Stimulated activated CD8-positive, alpha-beta memory T cell treated with anti-CD3 and anti-CD28 coated beads, Interleukin-7, amount 100 ng/mL, for 1 hour (primary cell): ENCODE results near the gene WDR7.

Source experiments
- DNase-seq, 2 donors: peaks; one replicate each; pipeline ENCODE4 v3.0.0-alpha.2; 2020; ENCODE audit warnings: low read depth in 2 of 2

Gene WDR7

DNA sequence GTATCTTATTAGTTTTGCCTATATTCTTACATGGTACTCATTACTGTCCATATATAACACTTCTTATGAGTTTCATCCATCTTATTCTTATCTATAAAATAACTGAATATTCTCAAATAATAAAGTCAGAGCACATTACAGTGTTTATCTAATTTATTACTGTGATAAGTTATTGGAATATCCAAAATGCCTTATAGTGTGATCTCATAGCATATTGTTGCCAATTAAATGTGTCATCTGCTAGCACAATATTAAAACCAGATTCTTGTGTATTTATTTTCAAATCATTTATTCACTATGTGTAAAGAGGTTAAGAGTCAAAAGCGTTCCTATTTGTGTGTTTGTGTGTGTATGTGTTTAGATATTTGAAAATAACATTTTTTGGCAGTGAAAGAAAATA is 151.9 kb downstream of the WDR7 start:
- no peak for DNase-seq

DNA sequence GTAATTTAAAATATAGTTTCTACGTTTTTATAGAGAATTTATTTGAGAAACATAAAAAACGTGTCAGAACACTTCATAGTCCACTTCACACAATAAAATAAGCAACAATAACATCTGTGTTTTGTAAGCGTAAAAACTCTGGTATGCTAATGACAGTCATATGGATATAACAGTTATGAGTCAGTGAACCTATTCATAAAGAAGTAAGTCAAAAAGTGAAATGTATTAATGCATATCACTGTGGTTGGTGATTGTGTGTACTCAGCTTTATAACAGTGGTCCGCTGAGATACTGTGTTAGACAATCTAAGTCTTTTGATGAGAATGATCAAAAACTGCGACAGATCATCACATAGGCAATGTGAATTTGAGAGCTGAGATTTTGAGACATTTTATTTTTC is 153.2 kb downstream of the WDR7 start:
- no peak for DNase-seq

DNA sequence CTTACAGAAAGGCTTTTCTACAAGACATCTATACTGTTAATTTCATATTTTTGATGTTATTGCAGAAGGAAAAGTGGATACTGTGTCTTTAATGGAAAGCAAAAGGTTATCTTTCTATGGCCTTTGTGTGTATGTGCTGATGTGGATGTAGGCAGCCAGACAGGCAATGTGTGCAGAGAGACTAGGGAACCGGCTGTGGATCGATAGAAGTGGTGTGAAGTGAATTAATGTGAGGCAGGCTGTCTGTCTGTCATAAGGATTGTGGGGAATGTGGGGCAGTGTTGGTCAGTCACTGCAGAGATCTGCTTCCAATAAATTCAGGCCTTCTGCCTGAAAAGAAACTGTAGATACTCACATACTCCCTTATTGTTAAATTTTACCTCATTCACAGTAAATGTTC is 156.7 kb downstream of the WDR7 start:
- no peak for DNase-seq

DNA sequence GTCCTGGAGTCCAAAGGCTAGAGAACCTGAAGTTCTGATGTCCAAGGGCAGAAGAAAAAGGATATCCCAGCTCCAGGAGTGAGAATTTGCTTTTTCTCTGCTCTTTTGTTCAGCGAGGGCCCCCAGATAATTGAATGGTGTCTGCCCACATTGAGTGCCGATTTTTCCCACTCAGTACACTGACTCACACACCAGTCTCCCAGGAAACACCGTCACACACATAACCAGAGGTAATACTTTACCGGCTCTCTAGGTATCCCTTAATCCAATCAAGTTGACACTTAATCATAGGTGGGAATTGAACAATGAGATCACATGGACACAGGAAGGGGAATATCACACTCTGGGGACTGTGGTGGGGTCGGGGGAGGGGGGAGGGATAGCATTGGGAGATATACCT is 161.5 kb downstream of the WDR7 start:
- no peak for DNase-seq

DNA sequence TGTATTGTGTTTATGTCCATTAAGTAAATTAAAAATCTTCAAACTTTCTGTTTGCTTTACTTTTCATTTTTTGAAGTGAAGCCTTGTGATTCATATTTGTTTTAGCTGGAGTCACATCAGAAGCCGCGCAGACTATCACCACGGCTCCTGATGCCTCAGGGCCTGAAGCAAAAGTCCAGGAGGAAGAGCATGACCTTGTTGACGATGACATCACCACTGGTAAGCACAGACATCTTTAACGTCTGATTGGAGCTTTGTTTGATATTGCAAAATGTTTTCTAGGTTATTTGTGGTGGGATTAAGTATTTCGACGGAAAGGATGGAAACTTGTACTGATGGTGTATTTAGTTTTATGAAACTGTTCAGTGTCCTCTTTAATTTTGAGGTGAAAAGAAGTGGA is 164.8 kb downstream of the WDR7 start:
- no peak for DNase-seq

DNA sequence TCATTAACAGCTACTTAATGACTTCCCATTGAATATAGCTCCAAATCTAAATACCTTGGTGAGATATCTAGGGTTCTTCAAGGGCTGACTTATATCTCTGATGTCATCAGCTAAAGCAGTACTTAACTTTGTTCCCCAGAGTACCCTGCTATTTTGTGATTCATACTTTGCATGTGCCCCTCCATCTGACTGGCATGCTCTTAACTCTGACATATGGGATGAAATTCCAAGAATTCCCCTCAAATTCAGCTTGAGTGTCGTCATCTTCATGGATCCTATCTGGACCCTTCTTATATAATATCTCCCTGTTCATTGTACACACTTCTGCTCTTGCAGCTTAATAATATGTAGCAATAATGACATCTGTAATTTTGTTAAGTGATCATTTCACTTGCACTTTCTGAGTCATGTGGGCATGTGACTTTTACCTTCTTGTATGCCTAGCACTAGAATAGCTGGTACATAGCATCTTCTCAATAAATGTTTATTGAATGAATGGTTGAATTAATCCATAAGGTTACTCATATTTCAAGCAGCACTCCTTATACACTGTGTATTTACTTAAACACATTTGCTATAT is 172.9 kb downstream of the WDR7 start:
- DNase-seq = no peak

DNA sequence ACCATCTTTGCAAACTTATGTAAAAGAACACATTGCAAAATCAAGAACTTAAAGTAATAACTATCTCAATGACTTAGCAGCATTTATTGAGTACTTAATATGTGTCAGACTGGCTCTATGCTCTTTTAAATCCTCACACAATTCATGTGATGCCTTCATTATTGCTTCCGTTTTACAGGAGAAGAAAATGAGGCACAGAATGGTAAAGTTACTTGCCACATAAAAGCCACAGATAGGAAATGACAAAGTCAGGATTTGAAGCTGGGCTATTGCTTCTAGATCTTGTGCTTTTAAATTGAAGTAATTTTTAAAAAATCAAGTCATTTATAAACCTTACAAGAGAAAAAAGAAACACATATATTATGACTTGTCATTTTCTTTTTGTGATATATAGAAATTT is 174.2 kb downstream of the WDR7 start:
- DNase-seq = no peak

DNA sequence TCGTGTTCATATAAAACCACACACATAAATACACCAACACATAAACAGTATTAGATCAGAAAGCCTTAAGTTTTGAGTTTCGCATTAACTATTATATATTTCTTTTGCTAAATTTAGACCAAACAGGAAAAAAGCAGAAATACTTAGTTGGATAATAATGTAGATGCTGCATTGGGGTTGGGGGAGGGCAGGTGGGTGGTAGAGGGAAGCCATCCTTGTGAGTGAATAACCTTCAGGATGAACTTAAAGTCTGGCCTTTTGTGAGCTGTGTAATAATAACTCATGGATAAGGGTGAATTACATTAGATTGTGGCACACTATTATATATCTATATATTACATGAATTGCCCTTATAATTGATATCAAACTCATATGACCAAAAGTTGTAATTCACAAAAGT is 174.7 kb downstream of the WDR7 start:
- no peak for DNase-seq

DNA sequence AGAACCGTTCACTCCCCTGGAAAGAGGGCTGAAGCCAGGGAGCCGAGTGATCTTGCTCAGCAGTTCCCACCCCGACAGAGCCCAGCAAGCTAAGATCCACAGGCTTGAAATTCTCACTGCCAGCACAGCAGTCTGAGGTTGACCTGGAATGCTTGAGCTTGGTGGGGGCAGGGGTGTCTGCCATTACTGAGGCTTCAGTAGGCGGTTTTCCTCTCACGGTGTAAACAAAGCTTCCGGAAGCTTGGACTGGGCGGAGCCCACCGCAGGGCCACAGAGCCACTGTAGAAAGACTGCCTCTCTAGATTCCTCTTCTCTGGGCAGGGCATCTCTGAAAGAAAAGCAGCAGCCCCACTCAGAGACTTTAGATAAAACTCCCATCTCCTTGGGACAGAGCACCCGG is 180.8 kb downstream of the WDR7 start:
- DNase-seq = no peak

DNA sequence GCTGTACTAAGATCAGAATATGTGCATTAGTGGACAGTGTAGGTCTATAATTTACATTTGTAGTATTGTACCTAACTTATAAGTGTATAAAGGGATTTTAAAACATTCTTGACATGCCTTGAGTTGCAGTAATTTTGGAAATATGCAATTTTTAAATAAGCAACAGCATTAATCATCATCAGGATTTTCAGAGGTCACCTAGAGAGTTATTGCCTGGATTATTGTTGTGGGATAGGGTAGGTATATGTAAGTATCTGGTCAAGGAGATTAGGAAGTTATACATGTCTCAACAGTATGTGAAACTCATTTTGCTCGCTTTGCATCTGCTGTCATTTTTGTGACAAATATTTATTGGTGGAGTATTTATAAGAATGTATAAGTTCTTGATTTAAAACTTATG is 184.2 kb downstream of the WDR7 start:
- DNase-seq = no peak

DNA sequence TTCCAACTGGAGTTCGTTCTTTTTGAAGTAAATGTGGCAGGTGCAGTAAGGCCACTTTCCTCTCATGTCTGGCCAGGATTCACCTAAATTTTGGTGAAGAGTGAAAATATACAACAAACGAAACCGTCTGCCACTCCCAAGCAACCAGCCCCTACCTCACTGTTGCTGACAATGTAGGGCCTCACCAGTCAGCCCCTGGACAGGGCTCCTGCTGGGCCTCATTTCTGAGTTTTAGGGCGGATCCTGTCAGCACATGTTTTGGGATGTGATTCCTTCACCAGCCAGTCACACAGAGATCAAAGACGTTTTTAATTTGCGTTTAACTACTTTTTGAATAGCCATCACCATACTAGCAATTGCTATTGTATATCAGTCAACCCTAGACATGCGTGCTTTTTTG is 185.0 kb downstream of the WDR7 start:
- no peak for DNase-seq

DNA sequence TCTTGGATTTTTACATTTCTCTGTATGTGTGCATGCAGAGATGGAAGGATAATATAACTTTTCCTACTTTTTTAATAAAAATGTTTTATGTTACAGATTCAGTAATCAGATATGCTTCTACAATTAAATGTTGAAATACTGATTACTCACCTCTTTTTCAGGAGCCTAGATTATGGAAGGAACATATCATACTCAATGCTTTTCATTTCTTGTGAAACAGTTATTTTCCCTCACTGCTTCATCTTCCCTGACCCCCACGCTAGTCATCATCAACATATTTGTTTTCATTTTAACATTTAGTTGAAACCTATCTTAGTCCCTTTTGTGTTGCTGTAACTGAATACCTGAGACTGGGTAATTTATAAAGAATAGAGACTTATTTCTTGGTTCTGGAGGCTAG is 190.7 kb downstream of the WDR7 start:
- DNase-seq = no peak

DNA sequence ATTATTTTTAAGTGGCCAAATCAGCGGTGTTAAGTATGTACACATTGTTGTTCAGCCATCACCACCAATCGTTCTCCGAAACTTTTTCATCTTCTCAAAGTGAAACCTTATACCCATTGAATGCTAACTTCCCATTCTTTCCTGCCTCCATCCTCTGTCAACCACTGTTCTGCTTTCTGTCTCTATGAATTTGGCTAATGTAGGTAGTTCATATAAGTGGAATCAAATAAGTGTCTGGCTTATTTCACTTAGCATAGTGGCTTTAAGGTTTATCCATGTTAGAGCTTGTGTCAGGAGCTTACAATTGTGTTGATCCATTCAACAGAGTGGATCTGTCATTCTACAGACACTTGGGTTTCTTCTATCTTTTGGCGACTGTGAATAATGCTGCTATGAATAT is 192.1 kb downstream of the WDR7 start:
- DNase-seq = no peak

DNA sequence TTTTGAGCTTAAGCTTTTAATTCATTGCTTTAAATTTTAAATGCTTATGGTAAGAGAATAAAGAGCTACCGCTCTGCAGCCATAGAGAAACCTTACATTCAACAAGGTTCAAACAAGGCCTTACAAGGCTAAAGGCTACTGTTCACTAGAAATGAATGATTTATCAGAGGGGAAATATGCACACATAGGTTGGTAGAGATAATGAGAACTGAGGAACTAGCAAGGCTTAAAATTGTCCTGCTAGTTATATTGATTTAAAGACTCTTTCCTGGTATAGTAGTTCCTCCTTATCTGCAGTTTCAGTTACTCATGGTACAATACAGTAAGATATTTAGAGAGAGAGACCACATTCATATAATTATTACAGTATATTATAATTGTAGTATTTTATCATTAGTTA is 193.4 kb downstream of the WDR7 start:
- no peak for DNase-seq

DNA sequence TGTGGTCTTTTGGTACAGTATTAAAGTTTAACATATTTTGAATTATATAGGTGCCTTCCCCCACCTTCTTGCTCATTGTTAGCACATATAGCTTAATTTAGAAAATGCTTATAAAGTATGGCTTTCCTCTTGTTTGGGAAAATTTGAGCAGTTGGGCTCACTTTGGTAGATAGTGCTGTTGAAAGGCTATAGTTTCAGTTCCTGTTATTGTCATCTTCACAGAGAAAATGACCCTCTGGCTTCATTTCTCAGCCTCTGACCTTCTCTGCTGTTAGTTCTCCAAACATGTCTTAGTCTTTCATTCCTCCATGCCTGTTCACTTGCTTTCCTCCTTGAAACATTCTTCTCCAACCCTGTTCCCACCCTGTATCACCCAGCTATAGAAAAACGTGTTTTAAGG is 200.6 kb downstream of the WDR7 start:
- no peak for DNase-seq

DNA sequence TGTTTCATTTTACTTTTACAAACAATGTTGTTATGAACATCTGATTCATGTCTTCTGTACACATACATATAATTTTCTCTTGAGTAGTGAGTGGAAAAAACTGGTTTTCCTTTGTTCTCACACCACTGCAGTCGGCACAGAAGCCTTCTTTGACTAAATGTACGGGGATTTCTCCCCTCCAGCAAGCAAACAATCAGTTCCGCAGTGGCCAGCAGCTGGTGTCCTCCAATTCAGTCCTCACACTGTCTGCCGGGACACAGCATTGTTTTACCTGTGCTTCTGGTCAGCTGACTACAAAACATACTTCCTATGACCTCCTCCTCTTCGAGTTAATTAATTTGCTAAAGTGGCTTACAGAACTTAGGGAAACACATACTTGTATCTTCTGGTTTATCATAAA is 202.8 kb downstream of the WDR7 start:
- DNase-seq = no peak

DNA sequence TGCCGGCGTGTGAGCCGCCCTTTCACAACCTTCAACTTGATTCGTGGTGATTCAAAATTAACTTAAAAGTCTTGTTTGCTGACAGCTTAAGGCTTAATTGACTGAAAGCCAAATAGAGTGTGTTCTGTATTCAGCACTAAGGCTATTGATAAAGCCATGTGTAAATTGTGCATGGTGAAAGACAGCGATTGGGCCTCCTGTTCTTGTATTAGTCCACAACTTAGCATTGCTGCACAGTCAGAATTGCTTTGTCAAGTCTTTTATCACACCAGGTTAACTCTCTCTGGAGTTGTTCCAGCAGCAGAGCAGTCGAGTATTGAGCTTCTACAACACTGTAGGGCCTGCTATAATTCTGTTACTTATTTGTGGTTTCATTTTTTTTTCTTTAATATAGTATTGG is 210.1 kb downstream of the WDR7 start:
- DNase-seq = no peak

DNA sequence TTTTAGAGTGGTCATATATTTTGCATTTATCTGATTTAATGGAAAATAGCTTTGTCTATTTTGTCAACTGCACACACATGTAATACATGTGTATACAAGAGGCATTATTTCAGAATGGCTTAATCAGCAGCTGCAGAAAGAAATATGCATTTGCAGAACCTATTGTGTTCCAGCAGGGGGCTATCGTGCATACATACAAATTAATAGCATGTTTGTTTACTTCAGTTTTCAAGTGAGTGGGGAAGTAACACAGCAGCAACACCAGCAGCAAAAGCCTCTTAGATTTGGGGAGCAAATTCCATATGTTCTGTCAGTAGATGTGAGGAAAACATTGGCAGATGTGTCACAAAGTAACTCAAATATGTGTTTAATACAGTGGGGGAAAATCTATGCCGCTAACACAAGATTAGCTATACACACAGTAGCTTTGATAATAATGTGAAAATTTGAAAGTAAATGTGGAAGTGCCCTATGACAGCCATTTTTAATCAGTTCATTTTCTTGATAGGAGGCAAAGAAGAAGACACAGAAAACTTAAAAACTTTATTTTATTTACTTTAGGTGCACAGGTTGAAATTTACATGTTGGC is 218.1 kb downstream of the WDR7 start:
- no peak for DNase-seq

DNA sequence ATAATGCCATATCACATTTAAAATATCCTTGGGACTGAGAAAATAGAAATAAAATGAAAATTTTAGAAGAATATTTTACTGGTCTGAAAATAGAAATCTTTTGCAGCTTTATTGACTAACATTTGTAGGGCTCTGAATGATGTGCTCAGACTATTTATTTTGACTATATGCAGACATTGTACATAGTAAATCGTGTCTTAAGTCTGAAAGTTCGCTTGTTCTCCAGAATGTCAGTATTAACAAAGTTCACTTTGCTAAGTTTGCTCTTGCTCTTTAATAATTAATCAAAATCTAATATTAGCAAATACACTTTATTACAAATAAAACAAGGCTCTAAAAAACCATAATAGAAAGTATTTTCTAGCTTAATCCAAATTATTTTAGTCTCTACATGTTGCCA is 219.8 kb downstream of the WDR7 start:
- no peak for DNase-seq

DNA sequence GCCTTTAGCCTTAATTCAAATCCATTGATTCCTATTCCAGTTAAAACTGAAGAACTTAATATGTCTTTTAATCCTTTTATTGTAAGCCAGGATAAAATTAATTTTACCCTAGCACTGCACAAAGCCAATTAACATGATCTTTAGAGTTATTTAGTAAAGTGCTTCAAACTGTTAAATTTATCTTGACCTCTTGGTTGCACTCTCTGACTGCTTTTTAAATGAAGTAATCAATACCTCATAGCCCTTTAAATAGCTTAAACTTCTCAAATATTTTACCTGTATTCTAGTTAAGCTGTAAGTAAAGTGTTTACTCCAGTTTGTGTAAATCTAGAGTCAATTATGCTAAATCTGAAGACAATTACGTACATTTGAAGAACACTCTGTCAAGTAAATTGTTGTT is 221.0 kb downstream of the WDR7 start:
- DNase-seq = no peak

DNA sequence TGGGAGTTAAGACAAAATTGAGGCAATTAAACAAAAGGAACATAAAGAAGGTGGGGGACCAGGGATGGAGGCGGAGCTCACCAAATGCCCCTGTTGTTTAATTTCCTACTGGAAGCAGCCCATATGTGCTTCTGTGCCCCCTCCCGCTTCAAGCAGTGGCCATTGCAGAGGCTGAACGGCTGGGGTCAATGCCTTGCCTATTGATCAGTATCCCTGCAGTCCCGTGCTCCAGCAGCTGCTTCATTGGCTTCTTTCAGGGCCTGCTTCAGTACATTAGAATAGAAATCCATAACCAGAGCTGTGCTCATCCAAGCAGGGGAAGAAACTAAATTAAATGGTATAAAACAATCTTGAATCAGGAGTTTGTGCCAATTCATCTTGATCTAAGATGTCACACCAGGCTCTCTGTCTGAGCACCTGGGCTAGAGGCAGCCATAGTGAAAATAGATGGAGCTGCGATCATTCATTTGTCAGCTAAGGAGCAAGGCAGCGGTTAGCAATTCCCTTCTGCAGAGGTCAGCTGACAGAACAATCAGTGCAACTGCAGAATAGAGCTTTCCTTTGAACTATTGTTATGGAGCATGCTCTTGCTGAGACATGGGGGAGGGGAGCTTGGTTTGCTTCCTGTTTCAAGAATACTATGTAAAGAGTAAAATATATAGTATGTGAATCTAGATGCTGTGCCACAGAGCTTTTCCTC is 222.4 kb downstream of the WDR7 start:
- DNase-seq = no peak

DNA sequence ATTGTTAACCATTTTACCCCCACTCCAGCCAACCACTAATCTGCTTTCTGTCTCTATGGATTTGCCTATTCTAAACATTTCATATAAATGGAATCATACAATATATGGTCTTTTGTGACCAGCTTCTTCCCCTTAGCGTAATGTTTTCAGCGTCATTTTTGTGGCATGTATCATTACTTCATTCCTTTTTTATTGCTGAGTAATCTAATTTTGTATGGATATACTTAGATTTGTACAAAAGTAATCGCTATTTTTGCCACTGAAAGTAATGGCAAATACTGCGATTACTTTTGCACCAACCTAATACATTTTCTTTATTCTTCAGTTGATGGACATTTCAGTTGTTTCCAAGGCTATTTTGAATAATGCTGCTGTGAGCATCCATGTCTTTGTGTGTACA is 227.6 kb downstream of the WDR7 start:
- DNase-seq = no peak

DNA sequence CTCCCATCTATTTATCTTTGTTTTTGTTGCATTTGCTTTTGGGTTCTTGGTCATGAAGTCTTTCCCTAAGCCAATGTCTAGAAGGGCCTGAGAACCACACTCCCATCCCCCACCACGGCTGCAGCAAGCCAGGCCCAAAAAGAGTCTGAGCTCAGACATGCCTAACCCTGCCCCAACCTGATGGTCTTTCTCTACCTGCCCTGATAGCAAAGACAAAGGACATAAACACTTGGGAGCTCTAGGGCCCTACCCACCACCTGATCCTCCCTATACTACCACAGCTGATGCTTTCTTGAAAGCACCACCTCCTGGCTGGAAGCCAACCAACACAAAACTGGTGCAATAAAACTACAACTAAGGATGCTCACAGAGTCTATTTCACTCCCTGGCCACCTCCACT is 233.4 kb downstream of the WDR7 start:
- no peak for DNase-seq

DNA sequence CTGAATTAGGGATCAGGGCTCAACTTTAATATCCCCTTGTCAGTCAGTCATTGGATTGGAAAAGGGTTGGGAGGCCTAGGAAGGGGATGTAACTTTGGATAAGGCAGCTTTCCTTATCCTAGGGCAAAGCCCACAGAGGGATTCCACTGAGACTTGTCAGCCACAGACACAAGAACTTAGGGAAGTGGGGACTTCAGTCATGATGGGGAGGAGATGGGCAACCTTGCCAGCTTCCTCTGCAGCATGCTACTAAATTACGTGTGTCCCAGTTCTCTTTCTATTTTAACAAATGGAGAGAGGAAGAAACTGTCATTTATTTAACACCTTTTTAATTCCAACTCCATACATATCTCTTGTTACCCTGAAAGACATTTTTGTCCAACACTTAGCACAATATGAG is 237.8 kb downstream of the WDR7 start:
- DNase-seq = no peak
